DMS 273 (cell line): ENCODE data around the gene ZKSCAN3.
A peak's percentile ranks its signal among the peaks of the same experiment; 100 is the strongest.
"Not testable (repeated sequence)": the region's sequence is repeated elsewhere in the genome, so short reads cannot be mapped to it uniquely, and the experiment has no call there.

Experiments used
- DNase-seq: peaks from one replicate; lab custom pipeline; 2025; ENCODE audit not compliant: unreplicated experiment; lab: John Stamatoyannopoulos, UW

The ZKSCAN3 gene

DNA sequence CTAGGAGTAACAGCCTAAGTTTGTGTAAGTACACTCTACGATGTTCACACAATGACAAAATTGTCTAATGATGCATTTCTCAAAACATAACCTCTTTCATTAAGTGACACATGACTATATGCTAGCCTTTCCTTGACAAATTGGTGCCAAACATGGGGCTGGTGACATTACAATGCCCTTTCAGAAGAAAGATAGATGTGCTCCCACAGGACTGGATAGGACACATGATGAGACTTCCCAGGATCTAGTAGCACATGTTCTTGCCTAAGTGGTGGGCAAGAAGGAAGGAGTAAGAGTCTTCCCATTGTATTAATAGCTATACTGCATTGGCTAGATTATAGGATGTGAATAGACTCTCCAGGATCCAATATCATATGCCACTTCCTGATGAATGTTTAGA is 21.5 kb downstream of the ZKSCAN3 start:
- DNase-seq = no peak

GRCh38 chr6:28371706-28372451 is 22.1 kb downstream of the ZKSCAN3 start:
- no peak for DNase-seq

DNA sequence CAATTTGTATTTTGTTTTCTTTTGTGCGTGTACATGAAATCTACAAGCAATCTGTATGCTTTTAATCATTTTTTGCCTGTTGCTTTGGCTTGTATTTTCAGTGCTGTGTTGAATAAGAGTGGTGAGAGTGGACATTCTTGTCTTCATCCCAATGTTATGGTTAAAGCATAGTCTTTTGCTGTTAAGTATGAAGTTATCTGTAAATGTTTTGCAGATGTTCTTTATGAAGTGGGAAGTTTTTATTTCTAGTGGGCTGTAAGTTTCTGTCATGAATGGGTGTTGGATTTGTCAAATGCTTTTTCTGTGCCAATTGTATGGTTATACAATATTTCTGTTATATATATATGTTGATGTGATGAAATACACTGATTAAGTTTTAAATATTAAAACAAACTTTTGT is 24.2 kb downstream of the ZKSCAN3 start:
- DNase-seq = no peak

GRCh38 chr6:28377879-28378278 is 28.1 kb downstream of the ZKSCAN3 start:
- no peak for DNase-seq

DNA sequence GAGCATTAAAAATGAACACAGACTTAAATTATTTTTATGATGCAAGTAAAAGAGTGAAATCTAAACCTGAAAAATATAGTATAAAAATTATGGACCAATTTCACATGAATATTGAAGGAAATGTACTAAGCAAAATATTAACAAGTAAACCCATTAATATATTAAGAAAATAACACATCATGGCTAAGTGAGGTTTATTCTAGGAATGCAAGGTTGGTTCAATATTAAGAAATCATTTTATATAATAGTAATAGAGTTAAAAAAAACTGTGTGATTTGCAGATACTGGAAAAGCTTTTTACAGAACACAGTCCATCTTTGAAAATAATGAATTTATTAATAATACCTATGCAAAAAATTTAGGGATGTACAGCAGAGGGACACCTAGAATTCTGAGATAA is 28.9 kb downstream of the ZKSCAN3 start:
- no peak for DNase-seq

DNA sequence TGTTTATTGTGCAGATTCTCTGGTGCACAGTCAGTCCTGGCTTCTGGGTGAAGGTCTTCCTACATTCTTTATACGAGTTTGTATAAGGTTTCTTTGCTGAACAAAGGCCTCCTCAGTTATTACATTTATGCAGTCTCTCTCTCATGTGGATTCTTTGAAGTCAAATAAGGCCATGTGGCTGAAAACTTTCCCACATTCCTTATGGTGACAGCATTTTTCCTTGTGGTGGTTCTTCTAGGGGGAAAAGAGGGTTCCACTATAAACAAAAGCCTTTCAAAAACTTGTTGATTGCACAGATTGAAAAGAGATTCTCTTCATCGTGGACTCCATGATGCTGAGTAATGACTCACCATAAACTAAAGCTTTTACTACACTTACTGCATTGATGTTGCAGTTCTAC is 30.6 kb downstream of the ZKSCAN3 start:
- no peak for DNase-seq

DNA sequence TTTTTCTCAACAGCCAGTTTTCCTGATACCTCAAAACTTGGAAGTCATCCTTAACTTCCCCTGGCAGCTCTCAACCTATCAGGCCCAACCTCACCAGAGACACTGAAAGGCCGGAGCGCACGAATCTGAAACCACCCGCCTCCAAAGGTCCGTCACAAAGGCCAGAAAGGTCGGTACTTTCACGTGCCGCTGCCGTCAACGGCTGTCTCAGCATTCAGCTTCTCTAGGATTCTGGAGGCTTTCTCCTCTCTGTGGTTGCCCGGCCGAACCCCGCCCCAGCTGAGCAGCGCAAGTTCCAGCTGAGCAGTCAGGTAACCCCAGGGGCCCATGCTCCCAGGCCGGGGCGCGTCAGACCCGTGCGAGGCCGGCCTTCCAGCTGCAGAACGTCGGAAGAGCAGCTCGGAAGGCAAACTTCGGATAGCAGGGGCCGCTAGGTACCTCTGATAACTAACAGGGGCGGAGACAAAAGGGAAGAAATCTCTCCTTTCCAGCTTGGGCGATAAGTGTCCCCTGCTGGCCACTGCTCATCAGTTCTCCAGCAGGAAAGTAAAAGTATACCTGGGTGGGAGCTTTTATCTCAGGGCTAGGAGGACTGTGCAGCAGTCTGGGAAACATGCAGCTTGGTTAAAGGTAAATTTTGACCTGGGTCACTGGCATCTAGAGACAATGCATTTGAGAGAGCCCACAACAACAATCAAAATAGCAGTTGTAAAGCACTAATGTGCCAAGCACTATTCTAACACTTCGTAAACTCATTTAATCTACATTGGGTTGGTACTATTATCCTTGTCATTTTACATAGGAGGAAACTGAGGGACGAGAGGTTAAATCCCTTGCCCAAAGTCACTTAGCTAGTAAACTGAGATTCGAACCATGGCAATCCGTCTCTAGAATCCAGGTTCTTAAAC is 33.7 kb downstream of the ZKSCAN3 start:
- DNase-seq = peak; percentile 76

GRCh38 chr6:28384143-28384533 is 34.4 kb downstream of the ZKSCAN3 start:
- DNase-seq = no peak

- DNase-seq = no peak
Observed at GRCh38 chr6:28390688-28391087, 40.9 kb downstream of the ZKSCAN3 start.

- DNase-seq = peak; percentile 34
Observed at GRCh38 chr6:28393912-28394662, 44.3 kb downstream of the ZKSCAN3 start.

- DNase-seq = no peak
Observed at GRCh38 chr6:28395918-28396317, 46.2 kb downstream of the ZKSCAN3 start.

DNA sequence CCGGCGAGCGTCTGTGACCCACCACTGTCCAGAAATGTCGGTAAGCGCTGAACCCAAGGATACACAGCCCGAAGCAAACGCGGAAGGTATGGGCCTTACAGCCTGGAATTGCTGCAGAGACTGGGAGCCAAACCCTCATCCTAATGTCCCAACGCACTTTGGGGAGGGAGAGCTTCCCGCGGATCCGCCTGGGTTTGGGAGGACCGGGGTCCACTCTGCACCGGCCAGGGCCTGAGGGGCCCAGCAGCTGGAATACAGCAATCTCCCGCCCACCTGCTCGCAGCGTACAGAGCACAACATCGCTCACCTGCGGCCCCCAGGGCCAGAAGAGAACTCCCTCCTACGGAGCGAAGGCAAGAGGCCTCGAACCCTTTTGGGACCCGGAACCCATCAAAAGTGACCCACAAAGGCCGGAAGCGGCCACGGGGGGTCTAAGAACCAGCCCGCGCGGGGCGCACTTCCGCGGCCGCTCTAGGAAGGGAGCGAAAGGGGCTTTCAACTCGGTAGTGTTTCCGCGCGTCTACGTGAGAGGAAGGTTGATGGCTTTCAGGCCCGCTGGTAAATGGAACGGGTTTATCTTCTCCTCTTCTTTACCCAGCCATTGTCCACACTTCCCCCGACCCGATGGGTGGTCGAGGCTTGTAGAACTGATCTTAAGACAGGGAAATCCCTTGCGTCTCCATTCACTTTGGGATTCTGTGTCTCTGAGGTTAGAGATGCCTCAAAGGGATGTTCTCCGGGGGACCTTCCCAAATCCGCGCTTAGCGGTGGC is 49.8 kb downstream of the ZKSCAN3 start, which contains the start of gene ZSCAN12:
ZSCAN12 (minus strand) TSS at position 398 of the 772 bp plus-strand sequence. CDS start 1,342 bp downstream, outside the sequence.
- peak; percentile 81 for DNase-seq

DNA sequence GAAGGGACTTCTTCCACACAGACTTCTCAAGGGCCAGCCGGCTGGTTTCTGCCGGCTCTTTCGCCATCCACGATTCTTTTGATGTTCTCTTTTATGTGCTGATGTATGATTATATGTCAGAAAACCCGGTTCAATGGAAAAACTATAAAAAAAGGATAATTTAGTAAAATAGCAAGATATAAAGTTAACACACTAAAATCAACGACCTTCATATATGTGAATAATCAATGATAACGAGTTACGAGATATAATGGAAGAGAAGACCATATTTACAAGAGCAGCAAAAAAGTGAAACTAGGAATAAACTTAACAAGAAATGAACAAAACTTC is 50.3 kb downstream of the ZKSCAN3 start:
- no peak for DNase-seq

DNA sequence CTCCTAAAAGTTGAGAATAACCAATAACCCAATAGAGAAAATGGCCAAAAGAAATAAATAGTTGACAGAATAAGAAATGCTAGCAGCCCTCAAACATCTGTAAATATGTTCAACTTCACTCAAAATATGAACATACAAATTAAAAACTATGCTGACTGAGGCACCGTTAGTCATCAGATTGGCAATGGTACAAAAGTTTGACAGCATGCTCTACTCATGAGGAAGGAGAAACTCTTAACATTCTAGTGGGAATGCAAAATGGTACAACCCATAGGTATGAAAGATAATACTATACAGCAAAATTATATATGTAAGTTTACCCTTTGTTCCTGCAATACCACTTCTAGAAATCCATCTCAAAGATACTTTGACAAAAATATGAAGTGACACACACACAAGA is 51.4 kb downstream of the ZKSCAN3 start:
- DNase-seq = no peak

- DNase-seq = peak; percentile 16
Observed at GRCh38 chr6:28402197-28402596, 52.5 kb downstream of the ZKSCAN3 start.

DNA sequence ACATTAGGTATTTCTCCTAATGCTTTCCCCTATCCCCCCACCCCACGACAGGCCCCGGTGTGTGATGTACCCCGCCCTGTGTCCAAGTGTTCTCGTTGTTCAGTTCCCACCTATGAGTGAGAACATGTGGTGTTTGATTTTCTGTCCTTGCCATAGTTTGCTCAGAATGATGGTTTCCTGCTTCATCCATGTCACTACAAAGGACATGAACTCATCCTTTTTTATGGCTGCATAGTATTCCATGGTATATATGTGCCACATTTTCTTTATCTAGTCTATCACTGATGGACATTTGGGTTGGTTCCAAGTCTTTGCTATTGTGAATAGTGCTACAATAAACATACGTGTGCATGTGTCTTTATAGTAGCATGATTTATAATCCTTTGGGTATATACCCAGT is 54.2 kb downstream of the ZKSCAN3 start:
- DNase-seq = not testable (repeated sequence)

DNA sequence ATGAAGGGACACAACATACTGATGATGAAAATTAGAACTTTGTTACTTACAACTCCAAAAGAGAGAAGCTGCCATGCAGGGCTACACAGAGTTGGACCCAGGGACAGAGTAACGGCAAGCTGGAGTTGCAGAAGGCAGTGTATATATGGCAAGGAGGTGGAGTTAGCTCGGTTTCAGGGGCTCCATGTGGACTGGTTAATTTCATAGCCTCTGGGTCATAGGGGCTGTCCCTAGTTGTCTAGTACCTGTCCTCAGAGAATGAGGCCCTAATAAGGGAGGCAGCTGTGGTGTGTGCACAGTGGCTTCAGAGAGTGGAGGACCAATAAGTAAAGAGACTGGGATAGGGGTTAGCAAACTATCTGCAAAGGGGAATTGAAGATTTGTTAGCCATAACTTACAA is 57.7 kb downstream of the ZKSCAN3 start:
- DNase-seq = no peak

- no peak for DNase-seq
Observed at GRCh38 chr6:28408076-28408802, 58.5 kb downstream of the ZKSCAN3 start.

DNA sequence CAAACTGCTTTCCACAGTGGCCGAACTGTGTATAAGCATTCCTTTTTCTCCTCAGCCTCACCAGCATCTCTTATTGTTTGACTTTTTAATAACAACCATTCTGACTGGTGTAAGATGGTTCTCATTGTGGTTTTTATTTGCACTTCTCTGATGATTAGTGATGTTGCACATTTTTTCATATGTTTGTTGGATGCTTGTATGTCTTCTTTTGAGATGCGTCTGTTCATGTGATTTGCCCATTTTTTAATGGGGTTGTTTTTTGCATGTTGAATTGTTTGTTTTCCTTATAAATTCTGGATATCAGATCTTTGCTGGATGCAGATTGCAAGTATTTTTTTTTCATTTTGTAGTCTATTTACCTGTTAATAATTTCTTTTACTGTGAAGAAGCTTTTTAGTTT is 61.0 kb downstream of the ZKSCAN3 start:
- DNase-seq = no peak

GRCh38 chr6:28413681-28414080 is 63.9 kb downstream of the ZKSCAN3 start:
- peak; percentile 9 for DNase-seq
